Effector memory CD4-positive, alpha-beta T cell (primary cell): ENCODE results near the gene TMEM109.
"Not testable (repeated sequence)": the region's sequence is repeated elsewhere in the genome, so short reads cannot be mapped to it uniquely, and the experiment has no call there.

Experiments used
- DNase-seq, 3 donors: peaks; one replicate each; pipeline ENCODE4 v3.0.0-alpha.2; 2020
- H3K27ac ChIP-seq: 2 replicates; pipeline ENCODE4 v1.7.0; 2013; ENCODE audit warnings: mild to moderate bottlenecking, low read length, moderate library complexity; ENCODE audit not compliant: insufficient read depth, poor library complexity, severe bottlenecking
- H3K27me3 ChIP-seq: replicated peaks from 2 replicates; pipeline ENCODE4 v1.7.0; 2013; ENCODE audit warnings: mild to moderate bottlenecking, low read length; ENCODE audit not compliant: insufficient read depth, control insufficient read depth, poor library complexity, severe bottlenecking
- H3K36me3 ChIP-seq: 2 replicates; pipeline ENCODE4 v1.7.0; 2013; ENCODE audit warnings: mild to moderate bottlenecking, low read length, moderate library complexity; ENCODE audit not compliant: control insufficient read depth, insufficient read depth
- H3K4me1 ChIP-seq: 2 replicates; pipeline ENCODE4 v1.7.0; 2013; ENCODE audit warnings: low read length, mild to moderate bottlenecking; ENCODE audit not compliant: control insufficient read depth, insufficient read depth, poor library complexity, severe bottlenecking
- H3K4me3 ChIP-seq: 2 replicates; pipeline ENCODE4 v1.7.0; 2013; ENCODE audit warnings: low read length, low read depth, mild to moderate bottlenecking; ENCODE audit not compliant: insufficient read depth, poor library complexity, severe bottlenecking
- H3K9me3 ChIP-seq: 2 replicates; pipeline ENCODE4 v1.7.0; 2013; ENCODE audit warnings: mild to moderate bottlenecking, low read length, moderate library complexity; ENCODE audit not compliant: control insufficient read depth

Gene TMEM109

GRCh38 chr11:60899046-60899936, 14.7 kb upstream of the TMEM109 start:
- Histone ChIP-seq H3K27ac (no peak overlapping the region), H3K9me3 (no peaks in the 10 kb centered on the region)
- DNase-seq = no peak

GRCh38 chr11:60899977-60900376, 14.0 kb upstream of the TMEM109 start:
- Histone ChIP-seq H3K36me3 (peaks cover 86% of the 10 kb centered on the region), H3K4me3 (no peak overlapping the region), H3K4me1 (peaks cover 8% of the 10 kb centered on the region), H3K27me3 (no peaks in the 10 kb centered on the region), H3K27ac (no peak overlapping the region), H3K9me3 (no peaks in the 10 kb centered on the region)
- DNase-seq = no peak

More at GRCh38 chr11:60899046-60899936, 14.7 kb upstream of the TMEM109 start:
- H3K4me3 ChIP-seq = no peak overlapping the region
- H3K36me3 ChIP-seq = peaks cover 93% of the 10 kb centered on the region
- peaks cover 2% of the 10 kb centered on the region for H3K4me1 ChIP-seq
- no peaks in the 10 kb centered on the region for H3K27me3 ChIP-seq

GRCh38 chr11:60900673-60901404, 13.1 kb upstream of the TMEM109 start:
- no peaks in the 10 kb centered on the region for H3K27me3 ChIP-seq
- H3K4me3 ChIP-seq = no peak overlapping the region
- no peak overlapping the region for H3K27ac ChIP-seq
- peaks cover 17% of the 10 kb centered on the region for H3K4me1 ChIP-seq
- no peak for DNase-seq
- peaks cover 77% of the 10 kb centered on the region for H3K36me3 ChIP-seq
- H3K9me3 ChIP-seq = no peaks in the 10 kb centered on the region

- no peak overlapping the region for H3K4me3 ChIP-seq
- no peak overlapping the region for H3K27ac ChIP-seq
- H3K27me3 ChIP-seq = no peaks in the 10 kb centered on the region
- H3K4me1 ChIP-seq = peaks cover 18% of the 10 kb centered on the region
- H3K36me3 ChIP-seq = peaks cover 61% of the 10 kb centered on the region
- no peak for DNase-seq
- H3K9me3 ChIP-seq = no peaks in the 10 kb centered on the region
Observed at GRCh38 chr11:60902625-60903024, 11.3 kb upstream of the TMEM109 start.

GRCh38 chr11:60905047-60905446, 8.9 kb upstream of the TMEM109 start:
- H3K36me3 ChIP-seq = peaks cover 37% of the 10 kb centered on the region
- no peak for DNase-seq

GRCh38 chr11:60905551-60906113, 8.3 kb upstream of the TMEM109 start:
- Histone ChIP-seq H3K27ac (peak overlapping the region; percentile 88), H3K4me3 (peak overlapping the region; percentile 77), H3K27me3 (no peaks in the 10 kb centered on the region), H3K9me3 (no peaks in the 10 kb centered on the region), H3K4me1 (peaks cover 18% of the 10 kb centered on the region), H3K36me3 (peaks cover 31% of the 10 kb centered on the region)
- no peak for DNase-seq

More at GRCh38 chr11:60905047-60905446, 8.9 kb upstream of the TMEM109 start:
- Histone ChIP-seq H3K4me3 (peak overlapping the region; percentile 77), H3K9me3 (no peaks in the 10 kb centered on the region), H3K27me3 (no peaks in the 10 kb centered on the region), H3K4me1 (peaks cover 18% of the 10 kb centered on the region), H3K27ac (peak overlapping the region; percentile 88)

- peak within 1 kb of the TSS; percentile 77 for H3K4me3 ChIP-seq
- peak within 1 kb of the TSS; percentile 88 for H3K27ac ChIP-seq
- DNase-seq = peak; percentile 94 to 99 (median 99)
- H3K4me1 ChIP-seq = peaks cover 18% of the 10 kb centered on the region
- H3K27me3 ChIP-seq = no peaks in the 10 kb centered on the region
- H3K36me3 ChIP-seq = peaks cover 24% of the 10 kb centered on the region
- no peaks in the 10 kb centered on the region for H3K9me3 ChIP-seq
Observed at GRCh38 chr11:60906132-60906972, 7.6 kb upstream of the TMEM109 start, which contains the start of gene PRPF19. TSS of gene PRPF19 (minus strand) at chr11:60906585. CDS start at chr11:60906382, 203 bp downstream.

GRCh38 chr11:60908803-60909202, 5.2 kb upstream of the TMEM109 start:
- H3K27me3 ChIP-seq = no peaks in the 10 kb centered on the region
- H3K4me1 ChIP-seq = peaks cover 25% of the 10 kb centered on the region
- DNase-seq = no peak
- H3K9me3 ChIP-seq = no peaks in the 10 kb centered on the region
- H3K27ac ChIP-seq = no peak overlapping the region
- no peaks in the 10 kb centered on the region for H3K36me3 ChIP-seq
- H3K4me3 ChIP-seq = no peak overlapping the region

- not testable (repeated sequence) for DNase-seq, H3K9me3 ChIP-seq, H3K27me3 ChIP-seq, H3K36me3 ChIP-seq, H3K27ac ChIP-seq, H3K4me3 ChIP-seq
- H3K4me1 ChIP-seq = peaks cover 22% of the 10 kb centered on the region
Observed at GRCh38 chr11:60909680-60910280, 4.2 kb upstream of the TMEM109 start.
